ENCODE data around the gene BLID.

BLID gene

DNA sequence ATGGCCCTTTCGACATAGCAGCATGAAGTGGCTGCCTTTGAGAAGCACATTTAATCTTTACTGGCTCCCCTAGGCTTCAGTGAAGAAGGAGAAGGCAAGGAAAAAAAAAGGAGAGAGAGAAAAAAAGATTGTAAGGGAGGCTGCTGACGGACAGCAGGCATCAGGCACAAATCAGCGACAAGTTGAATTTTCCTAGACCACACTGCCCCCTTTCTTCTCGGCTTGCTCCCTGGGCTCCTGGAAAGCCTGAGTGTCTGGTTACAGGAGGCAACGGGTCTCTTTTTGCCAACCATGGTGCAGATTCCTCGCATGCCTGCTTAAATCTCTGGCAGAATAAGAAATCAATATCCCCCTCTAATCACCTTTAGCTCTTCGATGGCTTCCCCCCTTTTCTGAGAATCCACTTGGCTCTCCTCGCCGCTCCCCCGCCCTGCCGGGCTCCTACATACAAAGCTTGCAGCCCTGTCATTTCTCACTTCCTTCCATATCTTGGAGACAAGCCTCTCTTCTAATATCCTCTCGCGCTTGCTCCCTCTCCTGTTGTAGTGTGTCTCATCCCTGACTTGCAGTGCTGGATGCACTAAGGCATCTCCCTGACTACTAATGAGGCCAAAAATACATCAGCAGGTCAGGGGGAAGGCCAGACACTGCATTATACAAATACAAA, 14.3 kb downstream of the BLID start:
- Histone ChIP-seq H3K4me1 (peaks cover 3% of the 10 kb centered on the region), H3K36me3 (ENCODE audit: control insufficient read depth, insufficient read depth, low read length) (no peaks in the 10 kb centered on the region), H3K4me3 (ENCODE audit: low read depth, low read length) (peak overlapping the region; percentile 31), H3K79me2 (no peaks in the 10 kb centered on the region), H3K9me3 (ENCODE audit: control insufficient read depth, low read length) (no peaks in the 10 kb centered on the region), H3K9ac (no peak overlapping the region), H2AFZ (peak overlapping the region; percentile 33), H3K4me2 (ENCODE audit: low read length) (peak overlapping the region; percentile 31), H3K27ac (peak overlapping the region; percentile 19), H3K27me3 (ENCODE audit: control insufficient read depth, insufficient read depth, low read length) (no peaks in the 10 kb centered on the region)
- TF ChIP-seq, protein P1, sequence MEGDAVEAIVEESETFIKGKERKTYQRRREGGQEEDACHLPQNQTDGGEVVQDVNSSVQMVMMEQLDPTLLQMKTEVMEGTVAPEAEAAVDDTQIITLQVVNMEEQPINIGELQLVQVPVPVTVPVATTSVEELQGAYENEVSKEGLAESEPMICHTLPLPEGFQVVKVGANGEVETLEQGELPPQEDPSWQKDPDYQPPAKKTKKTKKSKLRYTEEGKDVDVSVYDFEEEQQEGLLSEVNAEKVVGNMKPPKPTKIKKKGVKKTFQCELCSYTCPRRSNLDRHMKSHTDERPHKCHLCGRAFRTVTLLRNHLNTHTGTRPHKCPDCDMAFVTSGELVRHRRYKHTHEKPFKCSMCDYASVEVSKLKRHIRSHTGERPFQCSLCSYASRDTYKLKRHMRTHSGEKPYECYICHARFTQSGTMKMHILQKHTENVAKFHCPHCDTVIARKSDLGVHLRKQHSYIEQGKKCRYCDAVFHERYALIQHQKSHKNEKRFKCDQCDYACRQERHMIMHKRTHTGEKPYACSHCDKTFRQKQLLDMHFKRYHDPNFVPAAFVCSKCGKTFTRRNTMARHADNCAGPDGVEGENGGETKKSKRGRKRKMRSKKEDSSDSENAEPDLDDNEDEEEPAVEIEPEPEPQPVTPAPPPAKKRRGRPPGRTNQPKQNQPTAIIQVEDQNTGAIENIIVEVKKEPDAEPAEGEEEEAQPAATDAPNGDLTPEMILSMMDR (IDR thresholded peaks at IDR 0.05) = peak; percentile 34

DNA sequence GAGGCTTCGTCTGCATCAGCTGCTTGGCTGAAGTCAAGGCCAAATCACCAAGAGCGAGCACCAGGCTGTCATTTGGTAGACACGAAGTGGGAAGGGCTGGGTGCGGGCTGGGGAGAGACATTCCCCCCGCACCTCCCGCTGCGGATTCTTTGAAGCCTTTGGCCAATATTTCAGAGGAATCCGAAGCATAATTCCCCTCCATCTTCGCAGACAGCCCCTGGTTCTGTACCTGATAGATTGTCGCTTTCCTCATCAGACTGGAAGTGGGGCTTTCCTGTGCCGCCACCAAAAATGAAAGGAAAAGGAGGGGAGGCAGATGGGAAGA, 15.3 kb downstream of the BLID start:
- Histone ChIP-seq H3K27me3 (ENCODE audit: control insufficient read depth, insufficient read depth, low read length) (no peaks in the 10 kb centered on the region), H3K4me1 (peaks cover 3% of the 10 kb centered on the region), H3K27ac (no peak overlapping the region), H3K4me3 (ENCODE audit: low read depth, low read length) (no peak overlapping the region), H3K36me3 (ENCODE audit: control insufficient read depth, insufficient read depth, low read length) (no peaks in the 10 kb centered on the region), H3K9me3 (ENCODE audit: control insufficient read depth, low read length) (no peaks in the 10 kb centered on the region), H3K79me2 (no peaks in the 10 kb centered on the region), H3K4me2 (ENCODE audit: low read length) (no peak overlapping the region), H3K9ac (no peak overlapping the region), H2AFZ (no peak overlapping the region)
- TF ChIP-seq, protein P1 (IDR thresholded peaks at IDR 0.05) = no peak

DNA sequence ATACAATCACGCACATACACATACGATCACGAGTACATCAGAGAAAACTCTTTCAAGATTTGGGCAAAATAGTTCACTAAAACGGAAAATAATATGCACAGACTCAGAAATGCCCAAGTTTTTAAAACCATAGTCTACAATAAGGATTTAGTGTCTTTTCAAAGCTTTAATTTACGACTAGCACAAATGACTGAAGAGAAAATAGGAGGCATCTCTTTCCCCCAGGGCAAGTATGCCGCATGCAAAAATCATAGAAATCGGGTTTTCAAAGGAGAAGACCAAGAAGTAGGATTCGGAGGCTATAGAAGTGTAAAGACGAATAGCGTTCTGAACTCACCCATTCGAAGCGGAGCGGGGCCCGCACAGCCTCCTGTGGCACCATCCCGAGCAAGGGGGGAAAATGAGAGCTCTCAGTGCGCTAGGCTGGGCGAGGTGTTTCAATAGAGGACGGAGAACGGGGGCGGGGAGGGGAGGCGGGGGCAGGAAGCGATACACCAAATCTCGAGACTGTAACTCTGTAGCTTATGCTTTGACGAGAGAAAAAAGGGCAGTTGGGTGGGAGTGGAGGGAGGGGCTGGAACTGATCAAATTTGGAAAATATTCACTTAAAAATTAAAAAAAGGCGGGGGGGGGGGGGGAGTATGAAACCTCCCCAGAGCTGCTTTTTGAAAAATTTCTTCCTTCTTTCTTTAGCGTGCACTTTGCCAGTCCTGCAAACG, 15.8 kb downstream of the BLID start:
- TF ChIP-seq, protein P1 (IDR thresholded peaks at IDR 0.05) = no peak
- Histone ChIP-seq H3K36me3 (ENCODE audit: control insufficient read depth, insufficient read depth, low read length) (no peaks in the 10 kb centered on the region), H3K79me2 (no peaks in the 10 kb centered on the region), H3K27me3 (ENCODE audit: control insufficient read depth, insufficient read depth, low read length) (no peaks in the 10 kb centered on the region), H3K9ac (no peak overlapping the region), H2AFZ (no peak overlapping the region), H3K9me3 (ENCODE audit: control insufficient read depth, low read length) (no peaks in the 10 kb centered on the region), H3K4me3 (ENCODE audit: low read depth, low read length) (no peak overlapping the region), H3K4me1 (peaks cover 3% of the 10 kb centered on the region), H3K4me2 (ENCODE audit: low read length) (no peak overlapping the region), H3K27ac (no peak overlapping the region)

DNA sequence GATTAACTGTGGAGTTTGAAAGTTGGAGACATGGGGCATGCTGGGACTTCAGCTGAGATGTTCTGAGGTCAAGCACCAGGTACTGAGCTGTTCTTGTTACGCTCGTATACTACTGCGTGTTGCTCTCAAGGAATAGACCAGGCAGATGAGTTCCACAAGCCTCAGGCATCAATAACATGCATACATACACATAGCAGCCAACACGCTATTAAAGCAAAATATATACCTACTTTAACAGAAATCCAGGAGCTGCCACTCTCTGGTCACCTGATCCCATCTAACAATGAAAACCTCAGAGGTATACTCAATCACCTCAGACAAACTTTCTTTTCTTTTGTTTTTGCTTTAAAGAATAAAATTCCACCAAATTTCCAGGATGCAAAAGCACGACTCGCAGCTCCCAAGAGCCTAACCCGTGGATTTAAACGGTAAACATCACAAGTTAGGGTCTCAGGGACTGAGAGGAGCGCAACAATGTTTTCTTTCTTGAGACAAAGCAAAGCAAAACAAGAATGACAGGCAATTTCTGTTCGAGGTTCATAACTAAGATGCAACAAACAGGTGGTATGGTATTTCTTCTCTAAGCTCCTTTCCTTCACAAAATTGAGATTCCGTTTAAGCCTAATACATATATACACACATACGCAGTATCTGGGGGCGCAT, 16.5 kb downstream of the BLID start:
- TF ChIP-seq, protein P1 (IDR thresholded peaks at IDR 0.05) = no peak
- no peaks in the 10 kb centered on the region for H3K9me3 ChIP-seq (ENCODE audit: control insufficient read depth, low read length)
- no peak overlapping the region for H3K9ac ChIP-seq
- no peak overlapping the region for H3K4me3 ChIP-seq (ENCODE audit: low read depth, low read length)
- no peak overlapping the region for H2AFZ ChIP-seq
- no peak overlapping the region for H3K27ac ChIP-seq
- no peaks in the 10 kb centered on the region for H3K27me3 ChIP-seq (ENCODE audit: control insufficient read depth, insufficient read depth, low read length)
- H3K4me1 ChIP-seq = peaks cover 3% of the 10 kb centered on the region
- H3K4me2 ChIP-seq (ENCODE audit: low read length) = no peak overlapping the region
- H3K79me2 ChIP-seq = no peaks in the 10 kb centered on the region
- H3K36me3 ChIP-seq (ENCODE audit: control insufficient read depth, insufficient read depth, low read length) = no peaks in the 10 kb centered on the region
